SU-DHL-6 (cell line): ENCODE measurements around the gene RRM1.

ENCODE experiments used
- H2AFZ ChIP-seq: fragments of 200-600 bp; sonication (generic); 2 replicates; pipeline ENCODE4 v1.6.1; 2014; ENCODE audit warnings: low read depth, mild to moderate bottlenecking, moderate library complexity, mixed read lengths, antibody characterized with exemption, low read length; ENCODE audit not compliant: severe bottlenecking
- H3F3A ChIP-seq: fragments of 200-600 bp; shearing (Covaris generic); 2 replicates; pipeline ENCODE4 v1.6.0; 2016; ENCODE audit warnings: antibody characterized with exemption, mild to moderate bottlenecking; ENCODE audit not compliant: insufficient read depth
- H3K27ac ChIP-seq: fragments of 200-600 bp; sonication (generic); 2 replicates; pipeline ENCODE4 v1.5.1; 2016; ENCODE audit warnings: low read depth, mild to moderate bottlenecking, low read length, moderate library complexity, mixed read lengths
- H3K27me3 ChIP-seq: fragments of 200-600 bp; sonication (generic), shearing (Covaris generic); 2 replicates; pipeline ENCODE4 v1.6.0; 2014; ENCODE audit warnings: mild to moderate bottlenecking, low read length
- H3K36me3 ChIP-seq: fragments of 200-600 bp; sonication (generic); 2 replicates; pipeline ENCODE4 v1.6.1; 2014; ENCODE audit warnings: mild to moderate bottlenecking, low read length, mixed read lengths
- H3K4me2 ChIP-seq: fragments of 300-600, 200-600 bp; shearing (Covaris generic), sonication (generic); 2 replicates; pipeline ENCODE4 v1.6.0; 2014; ENCODE audit warnings: low read length, low read depth, mild to moderate bottlenecking; ENCODE audit not compliant: poor library complexity, severe bottlenecking
- H3K4me3 ChIP-seq: fragments of 200-600 bp; sonication (generic); 2 replicates; pipeline ENCODE4 v1.5.1; 2014; ENCODE audit warnings: antibody characterized with exemption, low read length, mild to moderate bottlenecking, mixed read lengths; ENCODE audit not compliant: insufficient read depth, poor library complexity, severe bottlenecking
- H3K79me2 ChIP-seq: fragments of 200-600 bp; sonication (generic); 2 replicates; pipeline ENCODE4 v1.6.1; 2014; ENCODE audit warnings: mild to moderate bottlenecking, low read length, moderate library complexity; ENCODE audit not compliant: insufficient read depth
- H3K9ac ChIP-seq: fragments of 200-600 bp; sonication (generic); 2 replicates; pipeline ENCODE4 v1.7.0; 2014; ENCODE audit warnings: mild to moderate bottlenecking, low read length
- H3K9me2 ChIP-seq: fragments of 200-600 bp; sonication (generic); replicated peaks from 2 replicates; pipeline ENCODE4 v1.6.1; 2014; ENCODE audit warnings: low read length; ENCODE audit not compliant: insufficient read depth
- H3K9me3 ChIP-seq: fragments of 200-600 bp; sonication (generic); 2 replicates; pipeline ENCODE4 v1.6.1; 2014; ENCODE audit warnings: low read length, mixed read lengths; ENCODE audit not compliant: insufficient read depth
- H4K20me1 ChIP-seq: fragments of 200-600 bp; sonication (generic); 2 replicates; pipeline ENCODE4 v1.6.1; 2014; ENCODE audit warnings: low read depth, mild to moderate bottlenecking, antibody characterized with exemption, low read length, moderate library complexity, mixed read lengths
- CTCF ChIP-seq: fragments of 200-600 bp; sonication (generic); IDR thresholded peaks from one replicate; pipeline ENCODE4 v1.5.1; 2017; ENCODE audit warnings: antibody characterized with exemption, mild to moderate bottlenecking, low read length, moderate library complexity; ENCODE audit not compliant: insufficient read depth, poor library complexity, severe bottlenecking
- EZH2phosphoT487 ChIP-seq: fragments of 200-600 bp; sonication (generic), shearing (Covaris generic); conservative IDR thresholded peaks from 2 replicates; pipeline ENCODE4 v1.6.1; 2018; ENCODE audit warnings: mild to moderate bottlenecking, antibody characterized with exemption, low read length, moderate library complexity, mixed read lengths

The RRM1 gene

GRCh38 chr11:4134806-4135205, 40.2 kb downstream of the RRM1 start:
- no peaks in the 10 kb centered on the region for H3K79me2 ChIP-seq
- H3K4me2 ChIP-seq = no peak overlapping the region
- H3K9me3 ChIP-seq = no peaks in the 10 kb centered on the region
- no peaks in the 10 kb centered on the region for H3F3A ChIP-seq
- TF ChIP-seq EZH2phosphoT487 = no peak
- no peak for TF ChIP-seq CTCF
- H3K27ac ChIP-seq = no peak overlapping the region
- no peak overlapping the region for H2AFZ ChIP-seq
- H3K9me2 ChIP-seq = no peaks in the 10 kb centered on the region
- no peaks in the 10 kb centered on the region for H3K27me3 ChIP-seq
- H3K4me3 ChIP-seq = no peak overlapping the region
- H3K36me3 ChIP-seq = peaks cover 75% of the 10 kb centered on the region
- H3K9ac ChIP-seq = no peak overlapping the region
- no peaks in the 10 kb centered on the region for H4K20me1 ChIP-seq

GRCh38 chr11:4138497-4138896, 43.9 kb downstream of the RRM1 start:
- peaks cover 3% of the 10 kb centered on the region; the same call in 1 of the 2 replicates for H3F3A ChIP-seq
- no peak overlapping the region for H3K27ac ChIP-seq
- H4K20me1 ChIP-seq = no peaks in the 10 kb centered on the region
- no peak overlapping the region for H3K9ac ChIP-seq
- H3K9me2 ChIP-seq = no peaks in the 10 kb centered on the region
- H3K79me2 ChIP-seq = no peaks in the 10 kb centered on the region
- no peak overlapping the region for H2AFZ ChIP-seq
- TF ChIP-seq CTCF (no peak), EZH2phosphoT487 (no peak)
- H3K4me2 ChIP-seq = no peak overlapping the region
- H3K36me3 ChIP-seq = peaks cover 64% of the 10 kb centered on the region
- no peaks in the 10 kb centered on the region for H3K27me3 ChIP-seq
- no peaks in the 10 kb centered on the region for H3K9me3 ChIP-seq
- H3K4me3 ChIP-seq = no peak overlapping the region

GRCh38 chr11:4140067-4140636, 45.6 kb downstream of the RRM1 start:
- no peak overlapping the region for H3K9ac ChIP-seq
- H3K4me3 ChIP-seq = no peak overlapping the region
- peaks cover 3% of the 10 kb centered on the region; the same call in 1 of the 2 replicates for H3F3A ChIP-seq
- H3K9me2 ChIP-seq = no peaks in the 10 kb centered on the region
- no peaks in the 10 kb centered on the region for H3K9me3 ChIP-seq
- no peak overlapping the region for H3K4me2 ChIP-seq
- H3K36me3 ChIP-seq = peaks cover 50% of the 10 kb centered on the region
- H3K27ac ChIP-seq = no peak overlapping the region
- H3K79me2 ChIP-seq = no peaks in the 10 kb centered on the region
- TF ChIP-seq CTCF (no peak), EZH2phosphoT487 (no peak)
- H2AFZ ChIP-seq = no peak overlapping the region
- no peaks in the 10 kb centered on the region for H3K27me3 ChIP-seq
- H4K20me1 ChIP-seq = no peaks in the 10 kb centered on the region
